ENCODE measurements around the gene TBC1D1. TPM values are rescaled to one million over a fixed set of nuclear protein-coding genes. Genes with fewer than 3 reads are reported as not detected.

Gene TBC1D1
- total and polyA plus RNA-seq, 2 of the 8 experiments (the other 6 are each of a cell fraction or from before 2014, with no cell fraction given) = 96.9 to 162 TPM

DNA sequence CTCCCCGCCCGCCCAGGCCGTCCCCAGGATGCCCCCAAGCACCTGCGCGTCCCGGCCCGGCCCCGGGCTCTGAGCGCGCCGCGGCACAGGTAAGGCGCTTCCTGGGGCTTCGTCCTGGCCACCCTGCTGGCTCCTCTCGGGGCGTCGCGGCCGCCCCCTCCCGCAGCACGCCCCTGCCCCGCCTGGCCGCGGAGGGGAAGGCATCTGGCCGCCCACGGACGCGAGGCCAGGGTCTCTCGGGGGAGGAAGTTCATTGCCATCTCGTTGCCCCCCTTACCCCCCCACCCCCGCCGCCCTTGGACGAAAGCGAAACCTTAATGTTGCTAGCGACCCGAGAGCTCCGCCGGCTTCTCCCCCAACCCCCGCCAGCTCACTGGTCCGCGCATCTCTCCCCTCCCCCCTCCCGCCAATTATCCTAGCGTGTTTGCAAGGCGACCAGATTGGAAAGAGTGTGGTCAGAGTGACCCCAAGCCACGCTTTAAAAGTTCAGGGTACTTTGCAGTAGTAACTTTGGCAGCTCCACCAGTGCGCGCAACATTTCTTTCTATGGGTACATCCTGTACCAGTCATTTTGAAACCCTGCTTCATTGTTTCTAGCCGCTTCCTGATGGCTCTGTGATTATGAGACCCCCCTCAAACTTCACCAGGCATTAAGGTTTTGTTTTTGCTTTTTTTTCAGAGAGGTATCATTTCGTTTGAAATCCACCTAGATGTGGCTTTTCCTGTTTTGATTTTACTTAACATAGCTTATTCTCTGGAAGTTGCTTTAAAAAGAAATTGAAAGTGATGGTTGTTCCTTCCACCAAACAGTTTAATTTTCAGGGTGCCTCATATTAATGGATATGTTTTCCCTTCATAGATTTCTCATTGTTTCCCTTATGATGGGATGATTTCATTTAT lies 626 bp downstream of the TBC1D1 start (continued):
- TF ChIP-seq SIN3A (conservative IDR thresholded peaks at IDR 0.05 in 1 of 2, IDR thresholded peaks at IDR 0.05 in 1 of 2; ENCODE audit: low read depth in 1 of 2, low read length in 2 of 2) (no peak), ASH2L (IDR thresholded peaks at IDR 0.05; ENCODE audit: low read length) (peak; percentile 73), RFX5 (IDR thresholded peaks at IDR 0.05; ENCODE audit: borderline replicate concordance, low read depth, low read length) (no peak), CHD1 (IDR thresholded peaks at IDR 0.05; ENCODE audit: low read depth, low read length) (no peak), EGR1 (IDR thresholded peaks at IDR 0.05; ENCODE audit: borderline replicate concordance, low read depth, low read length) (no peak), KDM1A (IDR thresholded peaks at IDR 0.05; ENCODE audit: borderline replicate concordance, low read length) (no peak), BCL11A (IDR thresholded peaks at IDR 0.05; ENCODE audit: low read depth in 2 of 2, low read length in 2 of 2) (no peak), TCF12 (IDR thresholded peaks at IDR 0.05; ENCODE audit: low read depth, low read length) (no peak), RNF2 (IDR thresholded peaks at IDR 0.05; ENCODE audit: borderline replicate concordance, low read depth, low read length, missing control alignments, poor library complexity, severe bottlenecking) (no peak), SP4 (IDR thresholded peaks at IDR 0.05; ENCODE audit: low read length) (no peak), RXRA (IDR thresholded peaks at IDR 0.05; ENCODE audit: insufficient read depth, low read depth, low read length) (no peak), POU5F1 (IDR thresholded peaks at IDR 0.05; ENCODE audit: low read depth, low read length) (no peak), MAX (IDR thresholded peaks at IDR 0.05) (peak; percentile 7; the same call in 1 of the 2 replicates), MAFK (IDR thresholded peaks at IDR 0.05; ENCODE audit: low read depth, low read length) (no peak), PHF8 (conservative IDR thresholded peaks at IDR 0.05; ENCODE audit: low read depth, low read length) (no peak), CREB1 (IDR thresholded peaks at IDR 0.05) (no peak), SIX5 (IDR thresholded peaks at IDR 0.05; ENCODE audit: low read depth, low read length) (no peak), SP2 (IDR thresholded peaks at IDR 0.05; ENCODE audit: low read length) (no peak), JUND (IDR thresholded peaks at IDR 0.05; ENCODE audit: low read length) (no peak), HDAC6 (IDR thresholded peaks at IDR 0.05; ENCODE audit: low read depth, low read length) (no peak)
- TF ChIP-seq, protein P1, sequence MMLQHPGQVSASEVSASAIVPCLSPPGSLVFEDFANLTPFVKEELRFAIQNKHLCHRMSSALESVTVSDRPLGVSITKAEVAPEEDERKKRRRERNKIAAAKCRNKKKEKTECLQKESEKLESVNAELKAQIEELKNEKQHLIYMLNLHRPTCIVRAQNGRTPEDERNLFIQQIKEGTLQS (IDR thresholded peaks at IDR 0.05; ENCODE audit: insufficient read depth, low read depth, low read length) = no peak
- TF ChIP-seq, protein P2, sequence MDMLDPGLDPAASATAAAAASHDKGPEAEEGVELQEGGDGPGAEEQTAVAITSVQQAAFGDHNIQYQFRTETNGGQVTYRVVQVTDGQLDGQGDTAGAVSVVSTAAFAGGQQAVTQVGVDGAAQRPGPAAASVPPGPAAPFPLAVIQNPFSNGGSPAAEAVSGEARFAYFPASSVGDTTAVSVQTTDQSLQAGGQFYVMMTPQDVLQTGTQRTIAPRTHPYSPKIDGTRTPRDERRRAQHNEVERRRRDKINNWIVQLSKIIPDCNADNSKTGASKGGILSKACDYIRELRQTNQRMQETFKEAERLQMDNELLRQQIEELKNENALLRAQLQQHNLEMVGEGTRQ (IDR thresholded peaks at IDR 0.05; ENCODE audit: low read length) = no peak
